ENCODE measurements around the gene HEMK1.

Gene HEMK1

GRCh38 chr3:50545781-50546180 lies 23.5 kb upstream of the HEMK1 start:
- DNase-seq, result no peak

DNA sequence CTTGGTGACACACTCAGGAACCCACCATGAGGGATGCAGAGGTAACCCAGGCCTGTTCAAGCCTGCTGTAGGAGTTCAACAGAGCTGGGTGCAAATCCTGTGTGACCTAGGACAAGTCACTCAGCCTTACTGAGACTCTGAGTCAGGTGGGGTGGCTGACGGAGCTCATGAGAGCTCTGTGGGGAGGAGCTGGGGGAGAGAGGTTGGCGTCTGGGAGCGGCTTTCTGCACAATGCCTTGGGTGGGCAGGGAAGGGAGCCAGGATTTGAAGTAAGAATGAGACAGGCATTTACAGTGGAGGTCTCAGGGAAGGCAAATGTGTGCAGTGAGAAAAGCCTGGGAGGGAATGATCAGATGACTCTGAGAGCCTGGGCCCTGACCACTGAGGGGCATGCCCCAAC lies 20.1 kb upstream of the HEMK1 start:
- DNase-seq, result no peak

DNA sequence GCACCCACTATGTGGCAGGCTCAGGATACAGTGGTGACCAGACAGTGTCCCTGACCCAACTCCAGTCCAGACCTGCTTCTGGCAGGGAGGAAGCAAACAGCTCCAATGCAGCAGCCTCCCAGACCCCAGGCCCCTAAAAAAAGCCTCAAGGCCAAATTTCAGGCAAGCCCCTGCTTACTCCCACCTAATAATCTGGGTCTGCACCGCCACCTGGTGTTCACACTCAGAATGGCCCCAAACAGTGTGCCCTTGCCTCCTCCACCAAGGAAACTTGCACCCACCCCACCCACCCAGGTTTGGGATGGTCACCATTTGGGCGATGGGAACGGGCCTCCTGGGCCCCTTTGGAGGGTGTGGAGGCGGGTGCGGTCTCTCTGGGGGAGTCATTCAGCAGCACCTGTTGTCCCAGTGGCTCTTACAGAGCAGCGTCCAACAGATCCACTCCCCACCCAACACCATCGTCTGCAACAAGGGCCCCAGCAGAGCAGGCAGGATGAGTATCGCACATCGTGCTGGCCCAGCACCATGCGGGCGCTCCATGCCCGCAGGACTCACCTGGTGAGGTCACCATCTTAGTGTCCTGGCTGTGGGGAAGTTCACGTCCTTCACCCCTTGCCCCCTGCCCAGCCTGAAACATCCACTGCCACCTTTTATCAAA lies 19.1 kb upstream of the HEMK1 start:
- DNase-seq, result no peak

DNA sequence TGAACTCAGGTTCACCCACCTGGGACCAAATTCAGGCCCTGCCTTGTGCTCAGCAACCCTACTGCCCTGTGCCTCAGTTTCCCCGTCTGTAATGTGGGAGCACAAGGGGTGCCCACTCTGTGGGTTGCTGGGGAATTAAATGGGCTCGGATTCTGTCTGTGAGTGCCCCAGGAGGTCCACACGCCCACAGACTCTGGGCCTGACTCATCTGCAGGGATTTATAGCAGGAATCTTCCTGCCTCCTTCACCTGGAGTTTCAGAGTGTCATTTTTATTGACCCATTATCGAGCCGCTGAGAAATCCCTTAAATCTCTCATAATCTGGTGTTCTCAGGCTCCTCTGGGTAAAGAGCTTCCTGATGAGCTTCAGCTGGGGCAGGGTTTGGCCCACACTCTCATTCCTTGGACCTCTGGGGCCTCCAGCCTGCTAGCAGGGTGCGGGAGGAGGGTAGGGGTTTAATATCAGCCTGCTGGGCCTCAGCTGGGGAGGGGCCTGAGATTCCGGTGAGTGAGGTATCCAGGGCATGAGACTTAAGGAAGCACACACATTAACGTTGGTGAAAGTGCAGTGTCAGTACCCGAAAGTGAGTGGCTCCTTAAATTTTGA lies 18.2 kb upstream of the HEMK1 start:
- no peak for DNase-seq

GRCh38 chr3:50551681-50552435 lies 17.5 kb upstream of the HEMK1 start:
- no peak for DNase-seq

DNA sequence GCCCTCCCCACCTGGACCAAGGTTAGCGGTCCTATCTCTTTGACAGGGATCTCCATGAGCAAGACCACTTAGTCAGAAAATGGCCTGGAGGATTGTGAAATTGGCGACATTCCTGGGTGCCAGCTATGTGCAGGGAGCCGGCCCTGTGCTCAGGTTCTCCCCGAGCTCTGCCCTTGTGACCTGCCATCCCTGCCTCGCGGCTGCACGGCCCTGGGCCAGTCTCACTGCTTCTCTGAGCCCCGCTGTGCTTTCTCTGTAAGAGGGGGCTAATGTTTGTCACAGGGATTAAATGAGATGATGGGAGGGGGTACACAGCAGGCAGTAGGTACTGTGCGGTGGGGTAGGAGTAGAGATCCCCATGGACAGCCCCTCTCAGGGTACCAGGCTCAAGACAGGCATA lies 16.7 kb upstream of the HEMK1 start:
- DNase-seq, result no peak

DNA sequence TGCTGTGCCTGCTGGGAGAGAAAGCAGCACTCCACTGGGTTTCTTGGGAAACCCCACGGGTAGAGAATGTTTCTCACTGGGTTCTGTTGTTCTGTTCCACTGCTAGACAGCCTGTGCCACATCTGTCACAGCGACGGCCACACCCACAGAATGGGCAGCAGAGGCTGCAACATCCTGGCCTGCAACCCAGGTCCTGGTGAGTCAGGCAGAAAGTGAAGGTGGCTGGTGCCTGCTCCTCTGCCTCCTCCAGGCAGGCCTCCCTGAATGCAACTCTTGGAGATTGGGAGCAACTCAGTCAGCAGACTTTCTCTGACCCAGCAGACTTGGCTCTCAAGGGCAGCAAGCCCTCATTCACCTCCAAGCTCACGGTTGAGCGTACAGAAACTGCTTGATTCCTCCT lies 14.8 kb upstream of the HEMK1 start:
- no peak for DNase-seq

- DNase-seq, result no peak
Observed at GRCh38 chr3:50557106-50557505, 12.2 kb upstream of the HEMK1 start.

GRCh38 chr3:50557915-50558314 lies 11.4 kb upstream of the HEMK1 start:
- no peak for DNase-seq

DNA sequence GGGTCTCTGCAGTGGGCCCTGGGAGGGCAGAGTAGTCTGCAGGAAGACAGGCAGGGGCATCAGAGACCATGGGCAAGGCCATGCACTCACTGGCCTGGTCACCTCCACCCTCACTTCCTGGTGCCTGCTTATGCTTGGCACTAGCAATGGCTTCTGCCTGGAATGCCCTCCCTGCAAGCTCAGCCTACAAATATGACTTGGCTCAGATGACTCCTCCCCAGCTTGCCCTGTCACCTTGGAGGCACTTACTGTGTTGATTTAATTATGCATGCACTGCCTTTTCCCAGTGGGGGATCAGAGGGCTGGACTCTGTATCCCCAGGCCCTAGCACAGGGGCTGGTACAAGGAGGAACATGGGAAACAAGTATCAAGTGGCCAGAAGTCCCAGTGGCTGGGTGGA lies 9.6 kb upstream of the HEMK1 start:
- DNase-seq, result peak; percentile 13

- DNase-seq, result no peak
Observed at GRCh38 chr3:50562861-50563260, 6.5 kb upstream of the HEMK1 start.

GRCh38 chr3:50563867-50564266 lies 5.5 kb upstream of the HEMK1 start:
- no peak for DNase-seq

GRCh38 chr3:50564321-50564720 lies 5.0 kb upstream of the HEMK1 start:
- no peak for DNase-seq

DNA sequence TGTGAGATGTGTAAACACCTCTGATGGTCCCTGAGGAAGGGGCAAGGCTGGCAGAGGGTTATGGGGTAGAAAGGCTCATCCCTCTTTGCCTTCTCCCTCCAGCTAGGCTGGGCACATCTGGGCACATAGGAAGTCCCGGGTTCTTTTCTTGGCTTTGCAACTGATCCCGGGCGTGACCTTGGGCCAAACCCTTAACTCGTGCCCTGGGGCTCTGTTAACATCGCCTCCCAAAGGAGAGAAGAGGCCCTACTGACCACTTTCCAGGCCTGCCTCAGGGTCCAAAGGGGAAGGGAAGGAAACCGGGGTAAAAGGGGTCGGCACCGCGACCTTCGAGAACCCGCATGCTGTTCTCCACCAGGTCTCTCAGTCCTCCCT lies 2.3 kb upstream of the HEMK1 start:
- DNase-seq, result no peak

DNA sequence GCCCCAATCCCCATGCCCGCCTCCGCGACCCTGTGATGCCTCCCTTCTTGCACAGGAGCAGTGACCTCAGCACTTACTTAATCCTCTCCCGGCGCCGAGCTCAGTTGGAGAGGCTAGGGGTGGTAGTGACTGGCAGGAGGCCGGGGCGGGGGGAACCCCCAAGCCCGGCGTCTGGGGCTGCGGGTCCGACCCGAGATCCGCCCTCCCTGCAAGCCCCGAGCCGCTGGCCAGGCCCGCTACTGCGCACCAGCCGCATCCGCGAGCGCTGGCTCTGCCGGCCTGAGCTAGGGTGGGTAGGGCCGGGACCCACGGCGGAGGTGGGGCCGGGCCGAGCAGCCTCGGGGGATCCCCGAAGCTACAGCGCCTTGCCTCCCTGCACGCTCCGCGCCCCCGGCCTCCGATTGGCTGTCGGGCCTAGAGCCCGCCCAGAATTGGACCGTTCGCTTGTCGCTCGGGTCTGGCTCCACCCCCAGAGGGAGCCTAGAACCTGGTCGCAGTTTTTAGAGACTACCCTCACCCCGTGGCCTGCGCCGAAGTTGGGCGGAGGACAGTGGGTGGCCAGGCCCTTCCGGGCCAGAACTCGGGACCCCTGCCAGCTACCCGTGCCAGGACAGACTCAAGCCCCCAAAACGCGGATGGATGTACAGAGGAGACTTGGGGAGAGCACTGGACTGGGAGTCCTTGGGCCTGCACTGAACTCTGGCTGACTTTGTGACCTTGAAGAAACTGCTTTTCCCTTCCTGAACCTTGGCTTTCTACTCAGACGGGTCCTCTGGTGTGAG lies 1.7 kb upstream of the HEMK1 start, which contains the start of gene C3orf18:
C3orf18 (minus strand) TSS at position 362 of the 782 bp plus-strand sequence. CDS start 2,048 bp downstream, outside the sequence.
- DNase-seq, result peak; percentile 23

DNA sequence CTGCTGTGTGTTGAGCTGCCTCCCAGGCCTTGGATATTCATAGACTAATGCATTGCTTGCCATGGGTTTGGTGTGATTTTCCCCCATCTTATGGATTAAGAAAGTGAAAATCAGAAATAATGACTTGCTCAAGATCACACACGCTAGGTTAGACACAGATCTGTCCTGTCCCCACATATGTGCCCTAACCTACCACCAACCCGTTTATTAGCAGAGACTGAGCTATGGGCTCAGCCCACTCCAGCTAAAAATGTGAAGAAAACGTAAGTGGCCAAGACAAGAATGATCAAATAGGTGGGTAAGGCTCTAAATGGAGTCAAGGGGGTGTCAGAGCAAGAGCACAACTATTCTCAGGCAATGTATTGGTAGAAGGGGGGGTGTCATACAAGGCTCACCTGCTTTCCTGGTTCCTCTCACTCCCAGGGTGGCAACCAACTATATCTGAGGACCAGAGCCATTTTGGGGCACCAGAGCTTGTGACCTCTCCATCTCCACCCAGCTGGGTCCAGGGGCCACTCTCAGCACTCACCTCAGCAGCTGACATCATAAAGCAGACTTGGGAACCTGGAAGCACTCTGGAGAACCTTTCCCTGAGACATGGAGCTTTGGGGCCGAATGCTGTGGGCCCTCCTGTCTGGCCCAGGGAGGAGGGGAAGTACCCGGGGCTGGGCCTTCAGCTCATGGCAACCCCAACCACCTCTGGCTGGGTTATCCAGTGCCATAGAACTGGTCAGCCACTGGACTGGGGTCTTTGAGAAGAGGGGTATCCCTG lies 1.4 kb downstream of the HEMK1 start:
- no peak for DNase-seq

DNA sequence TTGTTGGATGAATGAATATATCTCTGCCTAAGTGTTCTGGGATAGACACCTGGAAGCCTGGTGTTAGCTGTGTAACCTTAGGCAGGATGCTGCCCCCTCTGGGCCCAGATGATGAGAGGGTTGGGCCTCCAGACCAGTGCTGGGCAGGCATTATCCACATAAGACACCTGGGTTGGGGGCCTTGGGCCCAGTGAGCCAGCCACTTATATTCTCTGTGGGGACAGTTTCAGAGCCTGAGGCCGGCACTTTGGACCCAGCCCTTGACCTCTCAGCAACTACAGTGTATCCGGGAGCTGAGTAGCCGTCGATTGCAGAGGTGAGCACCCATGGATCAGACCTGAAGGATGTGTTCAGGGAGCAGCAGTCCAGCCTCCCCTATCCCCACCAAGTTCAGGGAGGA lies 2.2 kb downstream of the HEMK1 start:
- no peak for DNase-seq

DNA sequence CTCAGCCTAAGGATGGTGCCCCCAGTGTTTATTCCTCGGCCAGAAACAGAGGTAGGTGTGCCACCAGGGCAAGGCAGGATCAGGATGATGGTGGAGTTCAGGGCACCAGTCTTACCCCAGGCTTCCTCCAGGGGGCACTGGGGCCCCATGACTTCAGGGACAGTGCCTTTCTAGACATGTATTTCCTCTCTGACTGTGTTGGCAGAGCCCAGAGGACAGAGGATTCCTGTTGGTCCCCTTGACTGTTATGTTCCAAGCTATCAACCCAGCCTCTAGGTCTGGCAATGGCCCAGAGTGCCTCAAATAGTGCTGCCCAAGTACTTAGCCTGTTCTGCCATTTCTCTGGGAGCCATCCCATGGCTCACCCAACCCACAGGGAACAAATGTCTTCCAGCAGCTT lies 2.8 kb downstream of the HEMK1 start:
- peak; percentile 34 for DNase-seq

DNA sequence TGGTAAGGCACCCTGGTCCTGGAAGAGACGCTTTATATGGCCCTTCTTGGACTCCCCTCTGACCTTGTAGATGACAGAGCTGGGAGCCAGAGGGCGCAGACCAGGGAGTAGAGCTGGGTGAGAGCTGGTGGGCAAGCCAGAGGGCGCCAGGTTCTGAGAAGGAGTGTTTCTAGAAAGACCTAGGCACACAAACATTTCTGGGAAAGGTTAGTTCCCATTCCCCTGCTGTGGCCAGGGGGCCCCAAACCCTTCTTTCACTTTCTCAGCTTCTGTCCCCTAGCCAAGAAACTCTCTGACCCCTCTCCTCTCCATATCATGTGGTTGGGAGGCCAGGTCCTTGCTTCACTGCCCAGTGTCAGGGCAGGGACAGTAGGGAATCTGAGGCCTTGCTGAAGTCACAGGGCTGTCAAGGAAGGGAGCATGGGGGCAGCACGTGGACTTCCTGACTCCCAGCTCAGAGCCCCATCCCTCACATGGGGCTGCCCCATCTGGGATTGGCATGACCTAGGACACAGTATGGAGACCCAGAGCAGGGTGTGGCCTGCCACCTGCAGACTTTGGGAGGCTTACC lies 3.6 kb downstream of the HEMK1 start:
- no peak for DNase-seq

- no peak for DNase-seq
Observed at GRCh38 chr3:50573566-50574443, 4.5 kb downstream of the HEMK1 start.

DNA sequence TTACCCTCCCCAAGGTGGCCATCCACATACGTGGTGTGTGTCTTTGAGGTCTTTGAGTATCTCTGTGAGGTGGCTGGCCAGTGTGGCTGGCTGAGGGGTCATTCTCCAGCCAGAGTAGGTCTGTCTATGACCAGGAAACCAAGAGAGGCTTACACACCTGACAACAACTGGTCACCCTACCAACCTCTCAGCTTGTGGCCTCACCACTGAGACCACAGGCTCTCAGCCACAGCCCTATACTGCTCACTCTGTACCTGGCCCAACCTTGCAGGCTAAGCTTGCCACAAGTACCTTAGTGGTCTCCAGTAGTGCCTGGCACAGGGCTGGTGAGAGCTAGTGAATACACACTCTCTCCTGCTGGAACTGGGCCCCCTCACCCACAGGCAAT lies 5.1 kb downstream of the HEMK1 start:
- no peak for DNase-seq

Data from kidney glomerular epithelial cell (primary cell).